GM12878 (cell line): Measurements from ENCODE around the gene FAM120B.

Source experiments
- FOS ChIP-seq: IDR thresholded peaks from 3 replicates; pipeline ENCODE4 v1.6.1; 2011; ENCODE audit warnings: borderline replicate concordance; ENCODE audit not compliant: insufficient read length; ENCODE audit errors: extremely low read depth
- NFYB ChIP-seq: IDR thresholded peaks from 2 replicates; pipeline ENCODE4 v1.6.1; 2011; ENCODE audit warnings: low read depth, mild to moderate bottlenecking, low read length, improper control_type of control experiment, moderate library complexity; ENCODE audit not compliant: insufficient read depth
- POLR2A ChIP-seq: IDR thresholded peaks from 2 replicates; pipeline ENCODE4 v1.6.1; 2011; ENCODE audit warnings: low read depth, mild to moderate bottlenecking, low read length
- TF ChIP-seq, protein P1 (sequence below), 3 experiments: IDR thresholded peaks in 2 of 3; conservative IDR thresholded peaks in 1 of 3; 2 replicates each; pipeline ENCODE4 v1.5.1; 2011; ENCODE audit warnings: low read depth in 3 of 3, low read length in 3 of 3, mild to moderate bottlenecking in 3 of 3, control low read depth in 2 of 3, moderate library complexity in 2 of 3, inconsistent platforms in 1 of 3, mixed read lengths in 1 of 3; ENCODE audit not compliant: control insufficient read depth in 2 of 3, insufficient read depth in 1 of 3; ENCODE audit errors: extremely low read depth in 1 of 3

DNA sequence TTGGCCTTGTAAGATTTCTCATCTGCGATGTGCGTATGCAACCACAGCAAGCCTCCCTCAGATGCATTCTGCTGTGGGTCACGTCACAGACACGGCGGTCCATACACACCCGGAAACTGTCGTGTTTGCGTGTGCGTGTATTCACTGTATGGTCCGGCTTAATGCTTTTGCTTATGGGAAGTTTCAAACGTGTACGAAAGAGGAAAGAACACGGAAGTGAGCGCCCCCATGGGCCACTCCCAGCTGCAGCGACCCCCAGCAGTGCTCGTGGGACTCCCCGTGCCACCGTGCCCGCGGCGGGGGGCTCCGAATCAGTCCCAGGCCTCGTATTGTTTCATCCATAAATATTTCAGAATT is 25.9 kb upstream of the FAM120B start:
- TF ChIP-seq FOS (no peak), POLR2A (no peak), NFYB (no peak)
- TF ChIP-seq, protein P1, sequence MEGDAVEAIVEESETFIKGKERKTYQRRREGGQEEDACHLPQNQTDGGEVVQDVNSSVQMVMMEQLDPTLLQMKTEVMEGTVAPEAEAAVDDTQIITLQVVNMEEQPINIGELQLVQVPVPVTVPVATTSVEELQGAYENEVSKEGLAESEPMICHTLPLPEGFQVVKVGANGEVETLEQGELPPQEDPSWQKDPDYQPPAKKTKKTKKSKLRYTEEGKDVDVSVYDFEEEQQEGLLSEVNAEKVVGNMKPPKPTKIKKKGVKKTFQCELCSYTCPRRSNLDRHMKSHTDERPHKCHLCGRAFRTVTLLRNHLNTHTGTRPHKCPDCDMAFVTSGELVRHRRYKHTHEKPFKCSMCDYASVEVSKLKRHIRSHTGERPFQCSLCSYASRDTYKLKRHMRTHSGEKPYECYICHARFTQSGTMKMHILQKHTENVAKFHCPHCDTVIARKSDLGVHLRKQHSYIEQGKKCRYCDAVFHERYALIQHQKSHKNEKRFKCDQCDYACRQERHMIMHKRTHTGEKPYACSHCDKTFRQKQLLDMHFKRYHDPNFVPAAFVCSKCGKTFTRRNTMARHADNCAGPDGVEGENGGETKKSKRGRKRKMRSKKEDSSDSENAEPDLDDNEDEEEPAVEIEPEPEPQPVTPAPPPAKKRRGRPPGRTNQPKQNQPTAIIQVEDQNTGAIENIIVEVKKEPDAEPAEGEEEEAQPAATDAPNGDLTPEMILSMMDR (IDR thresholded peaks at IDR 0.05 in 2 of 3, conservative IDR thresholded peaks at IDR 0.05 in 1 of 3; ENCODE audit: control insufficient read depth in 2 of 3, extremely low read depth in 1 of 3, insufficient read depth in 1 of 3, low read depth in 3 of 3, low read length in 3 of 3) = no peak
